ENCODE results near the gene EPB41.
A peak's percentile ranks its signal among the peaks of the same experiment; 100 is the strongest.
"Not testable (repeated sequence)": the region's sequence is repeated elsewhere in the genome, so short reads cannot be mapped to it uniquely, and the experiment has no call there.

EPB41 gene

GRCh38 chr1:29142714-29143113 is 228.3 kb downstream of the EPB41 start:
- no peaks in the 10 kb centered on the region for H3K4me1 Mint-ChIP-seq (ENCODE audit: low read depth)
- no peak overlapping the region for H3K4me3 Mint-ChIP-seq
- no peak overlapping the region for H3K27ac Mint-ChIP-seq
- no peaks in the 10 kb centered on the region for H3K27me3 Mint-ChIP-seq
- no peaks in the 10 kb centered on the region for H3K9me3 Mint-ChIP-seq
- H3K36me3 Mint-ChIP-seq (ENCODE audit: low read depth) = peaks cover 42% of the 10 kb centered on the region

- Mint-ChIP-seq H3K27me3 (no peaks in the 10 kb centered on the region), H3K4me3 (no peak overlapping the region), H3K9me3 (no peaks in the 10 kb centered on the region), H3K4me1 (ENCODE audit: low read depth) (no peaks in the 10 kb centered on the region), H3K27ac (no peak overlapping the region), H3K36me3 (ENCODE audit: low read depth) (peaks cover 57% of the 10 kb centered on the region)
These were observed 229.8 kb downstream of the EPB41 start for GRCh38 chr1:29144178-29144577.

GRCh38 chr1:29145739-29146437 is 231.5 kb downstream of the EPB41 start:
- Mint-ChIP-seq H3K36me3 (ENCODE audit: low read depth) (peaks cover 74% of the 10 kb centered on the region), H3K4me1 (ENCODE audit: low read depth) (no peaks in the 10 kb centered on the region), H3K27ac (no peak overlapping the region), H3K9me3 (no peaks in the 10 kb centered on the region), H3K4me3 (no peak overlapping the region), H3K27me3 (no peaks in the 10 kb centered on the region)

GRCh38 chr1:29148656-29149491 is 234.5 kb downstream of the EPB41 start:
- no peak overlapping the region for H3K27ac Mint-ChIP-seq
- H3K4me3 Mint-ChIP-seq = no peak overlapping the region
- no peaks in the 10 kb centered on the region for H3K4me1 Mint-ChIP-seq (ENCODE audit: low read depth)
- peaks cover 85% of the 10 kb centered on the region for H3K36me3 Mint-ChIP-seq (ENCODE audit: low read depth)
- no peaks in the 10 kb centered on the region for H3K27me3 Mint-ChIP-seq
- no peaks in the 10 kb centered on the region for H3K9me3 Mint-ChIP-seq

GRCh38 chr1:29150346-29150745 is 236.0 kb downstream of the EPB41 start:
- H3K4me1 Mint-ChIP-seq (ENCODE audit: low read depth); H3K27me3 Mint-ChIP-seq; H3K4me3 Mint-ChIP-seq; H3K9me3 Mint-ChIP-seq; H3K27ac Mint-ChIP-seq: not testable (repeated sequence)
- peaks cover 88% of the 10 kb centered on the region for H3K36me3 Mint-ChIP-seq (ENCODE audit: low read depth)

GRCh38 chr1:29152046-29152805 is 237.9 kb downstream of the EPB41 start:
- Mint-ChIP-seq H3K4me1 (ENCODE audit: low read depth) (no peaks in the 10 kb centered on the region), H3K27me3 (no peaks in the 10 kb centered on the region), H3K36me3 (ENCODE audit: low read depth) (peaks cover 79% of the 10 kb centered on the region), H3K4me3 (no peak overlapping the region), H3K9me3 (no peaks in the 10 kb centered on the region), H3K27ac (no peak overlapping the region)

- H3K27me3 Mint-ChIP-seq = no peaks in the 10 kb centered on the region
- H3K36me3 Mint-ChIP-seq (ENCODE audit: low read depth) = peaks cover 69% of the 10 kb centered on the region
- H3K9me3 Mint-ChIP-seq = no peaks in the 10 kb centered on the region
- peak overlapping the region; percentile 53 for H3K27ac Mint-ChIP-seq
- H3K4me3 Mint-ChIP-seq = no peak overlapping the region
- H3K4me1 Mint-ChIP-seq (ENCODE audit: low read depth) = peaks cover 5% of the 10 kb centered on the region
These were observed 242.3 kb downstream of the EPB41 start for GRCh38 chr1:29156543-29157268.

GRCh38 chr1:29157269-29157601 is 242.9 kb downstream of the EPB41 start:
- no peaks in the 10 kb centered on the region for H3K27me3 Mint-ChIP-seq
- H3K27ac Mint-ChIP-seq = no peak overlapping the region
- peaks cover 64% of the 10 kb centered on the region for H3K36me3 Mint-ChIP-seq (ENCODE audit: low read depth)
- peaks cover 5% of the 10 kb centered on the region for H3K4me1 Mint-ChIP-seq (ENCODE audit: low read depth)
- H3K9me3 Mint-ChIP-seq = no peaks in the 10 kb centered on the region
- H3K4me3 Mint-ChIP-seq = no peak overlapping the region

- H3K36me3 Mint-ChIP-seq (ENCODE audit: low read depth) = peaks cover 61% of the 10 kb centered on the region
- no peak overlapping the region for H3K4me3 Mint-ChIP-seq
- H3K27me3 Mint-ChIP-seq = no peaks in the 10 kb centered on the region
- peaks cover 22% of the 10 kb centered on the region for H3K4me1 Mint-ChIP-seq (ENCODE audit: low read depth)
- H3K27ac Mint-ChIP-seq = no peak overlapping the region
- H3K9me3 Mint-ChIP-seq = no peaks in the 10 kb centered on the region
These were observed 245.4 kb downstream of the EPB41 start for GRCh38 chr1:29159773-29160172.

- H3K36me3 Mint-ChIP-seq (ENCODE audit: low read depth) = peaks cover 70% of the 10 kb centered on the region
- no peak overlapping the region for H3K4me3 Mint-ChIP-seq
- no peaks in the 10 kb centered on the region for H3K27me3 Mint-ChIP-seq
- no peak overlapping the region for H3K27ac Mint-ChIP-seq
- peaks cover 34% of the 10 kb centered on the region for H3K4me1 Mint-ChIP-seq (ENCODE audit: low read depth)
- H3K9me3 Mint-ChIP-seq = no peaks in the 10 kb centered on the region
These were observed 247.7 kb downstream of the EPB41 start for GRCh38 chr1:29162025-29162424.

- Mint-ChIP-seq H3K27ac (no peak overlapping the region), H3K9me3 (no peaks in the 10 kb centered on the region), H3K4me3 (no peak overlapping the region), H3K36me3 (ENCODE audit: low read depth) (peaks cover 70% of the 10 kb centered on the region), H3K4me1 (ENCODE audit: low read depth) (peaks cover 35% of the 10 kb centered on the region), H3K27me3 (no peaks in the 10 kb centered on the region)
These were observed 248.2 kb downstream of the EPB41 start for GRCh38 chr1:29162476-29163138.

- H3K36me3 Mint-ChIP-seq (ENCODE audit: low read depth) = peaks cover 68% of the 10 kb centered on the region
- H3K27ac Mint-ChIP-seq = no peak overlapping the region
- H3K9me3 Mint-ChIP-seq = no peaks in the 10 kb centered on the region
- H3K4me3 Mint-ChIP-seq = no peak overlapping the region
- H3K27me3 Mint-ChIP-seq = no peaks in the 10 kb centered on the region
- H3K4me1 Mint-ChIP-seq (ENCODE audit: low read depth) = peaks cover 45% of the 10 kb centered on the region
These were observed 250.2 kb downstream of the EPB41 start for GRCh38 chr1:29164588-29164987.

- H3K4me3 Mint-ChIP-seq = no peak overlapping the region
- no peak overlapping the region for H3K27ac Mint-ChIP-seq
- H3K4me1 Mint-ChIP-seq (ENCODE audit: low read depth) = peaks cover 59% of the 10 kb centered on the region
- H3K9me3 Mint-ChIP-seq = no peaks in the 10 kb centered on the region
- no peaks in the 10 kb centered on the region for H3K27me3 Mint-ChIP-seq
- peaks cover 73% of the 10 kb centered on the region for H3K36me3 Mint-ChIP-seq (ENCODE audit: low read depth)
These were observed 252.0 kb downstream of the EPB41 start for GRCh38 chr1:29166291-29166878.

- Mint-ChIP-seq H3K27ac (no peak overlapping the region), H3K36me3 (ENCODE audit: low read depth) (peaks cover 86% of the 10 kb centered on the region), H3K27me3 (no peaks in the 10 kb centered on the region), H3K4me3 (no peak overlapping the region), H3K9me3 (no peaks in the 10 kb centered on the region), H3K4me1 (ENCODE audit: low read depth) (peaks cover 67% of the 10 kb centered on the region)
These were observed 253.5 kb downstream of the EPB41 start for GRCh38 chr1:29167904-29168303.
